Endothelial cell (in vitro differentiated cells): ENCODE measurements around the gene GLRB. TPM values are rescaled to one million over a fixed set of nuclear protein-coding genes. Genes with fewer than 3 reads are reported as not detected.
"Not testable (repeated sequence)": the region's sequence is repeated elsewhere in the genome, so short reads cannot be mapped to it uniquely, and the experiment has no call there.

ENCODE experiments used
- DNase-seq: peaks from one replicate; pipeline ENCODE4 v3.0.0; 2021; ENCODE audit warnings: low spot score
- H3K27ac Mint-ChIP-seq: one replicate; pipeline ENCODE4 v1.8.0; 2021; ENCODE audit warnings: mixed read lengths, inconsistent platforms; ENCODE audit not compliant: unreplicated experiment
- H3K27me3 Mint-ChIP-seq: one replicate; pipeline ENCODE4 v1.8.0; 2021; ENCODE audit warnings: mild to moderate bottlenecking, moderate library complexity, mixed read lengths, inconsistent platforms; ENCODE audit not compliant: unreplicated experiment
- H3K36me3 Mint-ChIP-seq: one replicate; pipeline ENCODE4 v1.8.0; 2021; ENCODE audit warnings: mild to moderate bottlenecking, low read depth, mixed read lengths, inconsistent platforms; ENCODE audit not compliant: unreplicated experiment
- H3K4me1 Mint-ChIP-seq: one replicate; pipeline ENCODE4 v1.8.0; 2021; ENCODE audit warnings: mild to moderate bottlenecking, mixed read lengths, inconsistent platforms; ENCODE audit not compliant: unreplicated experiment
- H3K4me3 Mint-ChIP-seq: one replicate; pipeline ENCODE4 v1.8.0; 2021; ENCODE audit warnings: mild to moderate bottlenecking, mixed read lengths, inconsistent platforms; ENCODE audit not compliant: unreplicated experiment
- H3K9me3 Mint-ChIP-seq: one replicate; pipeline ENCODE4 v1.8.0; 2021; ENCODE audit warnings: mixed read lengths, inconsistent platforms; ENCODE audit not compliant: unreplicated experiment
- CTCF ChIP-seq: fragments of 200-600 bp; sonication (generic); IDR thresholded peaks from one replicate; pipeline ENCODE4 v1.5.0; 2021; ENCODE audit warnings: antibody characterized with exemption; ENCODE audit not compliant: unreplicated experiment
- total RNA-seq: library from RNA; stranded (reverse); fragmentation: NEBNext Ultra II Directional; extraction: Animal tissue kit (Norgen Biotek cat#: 25700); gene quantifications from one replicate; pipeline ENCODE4 v1.2.1, GENCODE V29; 2021; ENCODE audit not compliant: unreplicated experiment

Gene GLRB
- total RNA-seq, 1 donor from 2014 or later: 1.0 TPM

- no peaks in the 10 kb centered on the region for H3K36me3 Mint-ChIP-seq
- H3K4me1 Mint-ChIP-seq: peaks cover 6% of the 10 kb centered on the region
- no peak overlapping the region for H3K4me3 Mint-ChIP-seq
- TF ChIP-seq CTCF: no peak
- no peak for DNase-seq
- H3K27ac Mint-ChIP-seq: no peak overlapping the region
- H3K27me3 Mint-ChIP-seq: peaks cover 2% of the 10 kb centered on the region
- H3K9me3 Mint-ChIP-seq: no peaks in the 10 kb centered on the region
Observed at GRCh38 chr4:157048248-157048647, 27.7 kb upstream of the GLRB start.

DNA sequence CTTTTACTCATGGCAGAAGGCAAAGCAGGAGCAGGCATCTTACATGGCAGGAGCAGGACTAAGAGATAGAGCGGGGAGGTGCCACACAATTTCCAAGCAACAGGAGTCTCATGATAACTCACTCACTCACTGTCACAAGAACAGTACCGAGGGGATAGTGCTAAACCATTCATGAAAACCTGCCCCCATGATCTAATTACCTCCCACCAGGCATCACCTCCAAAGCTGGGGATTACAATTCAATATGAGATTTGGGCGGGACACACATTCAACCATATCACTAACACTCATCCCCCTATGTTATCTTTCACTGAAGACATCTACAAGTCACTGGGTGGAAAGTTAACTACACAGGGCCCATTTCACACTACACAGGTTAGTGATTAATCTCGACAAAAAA is 25.4 kb upstream of the GLRB start:
- Mint-ChIP-seq H3K4me3 (no peak overlapping the region), H3K27ac (no peak overlapping the region), H3K9me3 (no peaks in the 10 kb centered on the region), H3K4me1 (peaks cover 2% of the 10 kb centered on the region), H3K36me3 (no peaks in the 10 kb centered on the region), H3K27me3 (no peaks in the 10 kb centered on the region)
- DNase-seq: no peak
- TF ChIP-seq CTCF: no peak

- no peaks in the 10 kb centered on the region for H3K4me1 Mint-ChIP-seq
- H3K36me3 Mint-ChIP-seq: no peaks in the 10 kb centered on the region
- H3K4me3 Mint-ChIP-seq: no peak overlapping the region
- H3K27me3 Mint-ChIP-seq: no peaks in the 10 kb centered on the region
- no peak for DNase-seq
- H3K27ac Mint-ChIP-seq: no peak overlapping the region
- no peaks in the 10 kb centered on the region for H3K9me3 Mint-ChIP-seq
- no peak for TF ChIP-seq CTCF
Observed at GRCh38 chr4:157052429-157053040, 23.4 kb upstream of the GLRB start.

GRCh38 chr4:157057218-157057617 is 18.7 kb upstream of the GLRB start:
- Mint-ChIP-seq H3K4me1 (no peaks in the 10 kb centered on the region), H3K4me3 (no peak overlapping the region), H3K36me3 (no peaks in the 10 kb centered on the region), H3K9me3 (no peaks in the 10 kb centered on the region), H3K27ac (no peak overlapping the region), H3K27me3 (no peaks in the 10 kb centered on the region)
- no peak for TF ChIP-seq CTCF
- DNase-seq: no peak

- H3K4me3 Mint-ChIP-seq, H3K4me1 Mint-ChIP-seq, H3K9me3 Mint-ChIP-seq, H3K27me3 Mint-ChIP-seq, H3K36me3 Mint-ChIP-seq, H3K27ac Mint-ChIP-seq, DNase-seq: not testable (repeated sequence)
Observed at GRCh38 chr4:157058899-157059298, 17.1 kb upstream of the GLRB start.
